ENCODE data around the gene OVCH2. TPM values are rescaled to one million over a fixed set of nuclear protein-coding genes. Genes with fewer than 3 reads are reported as not detected.

The OVCH2 gene
- total RNA-seq, 1 experiment from 2014 or later: 0.34 TPM

DNA sequence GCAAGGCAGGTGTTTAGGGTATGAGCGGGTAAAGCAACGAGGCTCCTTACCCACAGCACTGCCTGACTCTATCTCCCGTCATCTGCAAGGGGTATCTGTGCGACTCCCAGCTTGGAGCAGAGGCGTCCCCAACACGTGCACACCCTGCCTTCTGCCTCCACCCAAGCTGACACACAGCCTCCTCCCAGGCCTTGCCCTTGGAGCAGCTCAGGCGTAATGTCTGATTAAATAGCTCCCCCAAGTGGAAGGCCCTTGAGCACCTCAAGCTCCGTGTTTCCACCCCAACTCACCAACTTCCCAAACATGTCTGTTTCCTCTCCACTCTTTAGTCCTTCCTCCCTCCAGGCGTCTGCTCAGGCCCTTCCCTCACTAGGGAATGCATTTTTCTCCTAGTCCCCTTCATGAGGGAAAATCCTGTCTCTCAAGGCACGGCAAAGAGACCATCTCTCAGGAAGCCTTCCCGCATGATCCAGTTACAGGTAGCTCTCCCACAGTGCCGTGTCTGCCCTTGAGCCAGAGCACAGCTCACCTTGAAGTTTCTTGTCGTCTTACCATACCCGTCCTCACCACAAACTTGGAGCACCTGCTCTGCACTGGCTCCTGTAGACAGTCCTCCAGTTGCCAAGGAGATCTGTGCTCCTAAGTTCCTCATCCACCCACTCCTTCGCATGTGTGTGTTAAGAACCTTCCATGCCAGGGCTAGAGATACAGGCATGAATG lies 48.8 kb downstream of the OVCH2 start:
- no peaks in the 10 kb centered on the region for H3K27me3 Mint-ChIP-seq (ENCODE audit: insufficient read depth, unreplicated experiment)
- no peak overlapping the region for H3K4me3 Mint-ChIP-seq (ENCODE audit: unreplicated experiment)
- intact Hi-C loops (cut with micrococcal nuclease; ENCODE audit: unreplicated experiment): loop anchor here (1.0 to 2.0 kb wide), 2 partner anchors 86 to 145 kb away; partner anchors contain the start of gene PPFIBP2
- peak overlapping the region; percentile 7 for H3K27ac Mint-ChIP-seq (ENCODE audit: unreplicated experiment)
- Histone ChIP-seq H3K9me3 (no peaks in the 10 kb centered on the region), H3K4me3 (ENCODE audit: low read depth, low read length) (no peak overlapping the region), H3K27me3 (replicated peaks; ENCODE audit: control insufficient read depth, insufficient read depth, low read length) (no peaks in the 10 kb centered on the region), H3K4me1 (no peaks in the 10 kb centered on the region), H3K36me3 (ENCODE audit: control insufficient read depth, insufficient read depth, low read length) (peaks cover 20% of the 10 kb centered on the region)
- TF ChIP-seq, protein P1, sequence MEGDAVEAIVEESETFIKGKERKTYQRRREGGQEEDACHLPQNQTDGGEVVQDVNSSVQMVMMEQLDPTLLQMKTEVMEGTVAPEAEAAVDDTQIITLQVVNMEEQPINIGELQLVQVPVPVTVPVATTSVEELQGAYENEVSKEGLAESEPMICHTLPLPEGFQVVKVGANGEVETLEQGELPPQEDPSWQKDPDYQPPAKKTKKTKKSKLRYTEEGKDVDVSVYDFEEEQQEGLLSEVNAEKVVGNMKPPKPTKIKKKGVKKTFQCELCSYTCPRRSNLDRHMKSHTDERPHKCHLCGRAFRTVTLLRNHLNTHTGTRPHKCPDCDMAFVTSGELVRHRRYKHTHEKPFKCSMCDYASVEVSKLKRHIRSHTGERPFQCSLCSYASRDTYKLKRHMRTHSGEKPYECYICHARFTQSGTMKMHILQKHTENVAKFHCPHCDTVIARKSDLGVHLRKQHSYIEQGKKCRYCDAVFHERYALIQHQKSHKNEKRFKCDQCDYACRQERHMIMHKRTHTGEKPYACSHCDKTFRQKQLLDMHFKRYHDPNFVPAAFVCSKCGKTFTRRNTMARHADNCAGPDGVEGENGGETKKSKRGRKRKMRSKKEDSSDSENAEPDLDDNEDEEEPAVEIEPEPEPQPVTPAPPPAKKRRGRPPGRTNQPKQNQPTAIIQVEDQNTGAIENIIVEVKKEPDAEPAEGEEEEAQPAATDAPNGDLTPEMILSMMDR (IDR thresholded peaks at IDR 0.05; ENCODE audit: insufficient read depth in 1 of 2, low read depth in 1 of 2, low read length in 1 of 2, severe bottlenecking in 1 of 2, unreplicated experiment in 1 of 2): peak; percentile 37 to 49
- no TSS peak for BruUV-seq (replicated peaks)
- H3K4me1 Mint-ChIP-seq (ENCODE audit: low read depth, unreplicated experiment): peaks cover under 1% of the 10 kb centered on the region
- ChIA-PET POLR2A (no interaction called here), CTCF (interaction anchor here (0.8 to 1.6 kb wide), 8 partner anchors 8 to 304 kb away, joined by 3 to 28 read pairs (median 6); no protein-coding TSS in a partner anchor)
- H3K36me3 Mint-ChIP-seq (ENCODE audit: insufficient read depth, unreplicated experiment): peaks cover 46% of the 10 kb centered on the region
- no peaks in the 10 kb centered on the region for H3K9me3 Mint-ChIP-seq (ENCODE audit: unreplicated experiment)
- peak; percentile 52 to 53 for DNase-seq

DNA sequence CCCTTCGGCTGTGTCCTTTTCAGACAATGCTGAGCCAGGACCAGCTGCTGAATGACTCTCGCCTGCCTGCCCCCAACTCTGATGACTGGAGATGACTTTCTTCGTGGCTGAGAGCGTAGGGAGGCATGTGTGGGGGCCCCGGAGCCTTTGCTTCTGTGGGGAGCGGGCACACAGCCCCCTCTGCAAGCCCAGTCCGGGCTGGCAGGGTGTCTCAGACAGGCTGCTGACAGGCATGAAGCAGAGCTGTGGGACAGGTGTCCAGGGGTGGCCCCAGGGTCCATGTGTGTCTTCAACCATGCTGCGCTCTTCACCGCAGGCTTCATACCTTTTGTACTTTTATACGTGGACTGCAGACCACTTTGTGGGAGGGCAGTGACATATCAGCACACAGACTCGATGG lies 49.6 kb downstream of the OVCH2 start:
- no peaks in the 10 kb centered on the region for H3K27me3 ChIP-seq (replicated peaks; ENCODE audit: control insufficient read depth, insufficient read depth, low read length)
- ChIA-PET POLR2A (no interaction called here), CTCF (interaction anchor here (1.0 to 1.6 kb wide), 7 partner anchors 9 to 304 kb away, joined by 4 to 28 read pairs (median 7); no protein-coding TSS in a partner anchor)
- no peaks in the 10 kb centered on the region for H3K4me1 ChIP-seq
- no peak for DNase-seq
- BruUV-seq (replicated peaks): no TSS peak
- H3K4me1 Mint-ChIP-seq (ENCODE audit: low read depth, unreplicated experiment): no peaks in the 10 kb centered on the region
- no peaks in the 10 kb centered on the region for H3K9me3 Mint-ChIP-seq (ENCODE audit: unreplicated experiment)
- H3K4me3 Mint-ChIP-seq (ENCODE audit: unreplicated experiment): no peak overlapping the region
- H3K9me3 ChIP-seq: no peaks in the 10 kb centered on the region
- no peak overlapping the region for H3K4me3 ChIP-seq (ENCODE audit: low read depth, low read length)
- peaks cover 53% of the 10 kb centered on the region for H3K36me3 Mint-ChIP-seq (ENCODE audit: insufficient read depth, unreplicated experiment)
- H3K27ac Mint-ChIP-seq (ENCODE audit: unreplicated experiment): no peak overlapping the region
- intact Hi-C loops (cut with micrococcal nuclease; ENCODE audit: unreplicated experiment): loop anchor here (1.0 to 2.0 kb wide), 2 partner anchors 85 to 144 kb away; partner anchors contain the start of gene PPFIBP2
- TF ChIP-seq, protein P1 (IDR thresholded peaks at IDR 0.05; ENCODE audit: insufficient read depth in 1 of 2, low read depth in 1 of 2, low read length in 1 of 2, severe bottlenecking in 1 of 2, unreplicated experiment in 1 of 2): no peak
- peaks cover 22% of the 10 kb centered on the region for H3K36me3 ChIP-seq (ENCODE audit: control insufficient read depth, insufficient read depth, low read length)
- no peaks in the 10 kb centered on the region for H3K27me3 Mint-ChIP-seq (ENCODE audit: insufficient read depth, unreplicated experiment)

DNA sequence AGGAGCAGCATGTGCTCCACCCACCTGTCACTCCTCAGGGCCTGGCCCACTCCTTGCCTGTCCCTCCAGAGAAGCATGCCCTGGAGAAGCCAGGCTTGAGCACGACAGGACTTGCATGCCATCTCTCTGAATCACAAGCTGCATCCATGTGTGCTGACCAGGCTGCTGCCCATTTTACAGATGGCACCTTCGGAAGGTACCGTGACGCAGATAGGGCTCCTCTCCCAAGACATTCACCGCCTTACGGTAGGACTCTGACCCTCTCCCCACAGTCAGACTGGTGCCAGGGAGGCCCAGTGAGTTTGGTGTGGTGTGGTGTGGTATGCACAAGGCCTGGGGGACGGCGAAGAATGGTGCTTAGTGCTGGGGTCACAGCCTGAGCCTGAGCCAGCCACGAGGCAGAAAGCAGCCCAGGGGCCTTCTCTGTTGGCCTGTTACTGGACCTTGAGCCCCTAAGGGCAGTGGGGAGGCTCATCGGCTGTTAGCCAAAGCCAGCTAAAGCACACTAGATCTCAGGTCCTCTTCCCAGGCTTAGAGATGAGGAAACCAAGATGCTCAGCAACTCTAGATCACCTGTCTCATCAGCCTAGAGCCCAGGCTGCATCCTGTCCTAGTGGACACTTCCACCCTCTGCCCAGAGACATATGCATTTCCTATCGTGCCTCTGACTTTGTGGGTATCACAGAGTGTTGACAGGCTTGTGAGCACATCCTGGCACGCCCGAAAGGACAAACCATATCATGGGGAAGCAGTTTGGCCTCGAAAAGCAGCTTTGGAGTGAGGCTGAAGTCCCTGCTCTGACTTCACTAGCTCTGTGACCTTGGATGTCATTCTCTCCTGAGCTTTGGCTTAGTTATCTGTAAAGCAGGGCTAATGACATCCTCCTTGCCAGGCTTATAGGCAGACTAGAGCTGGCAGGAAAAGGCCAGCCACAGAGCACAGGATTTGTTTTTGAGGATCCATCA lies 50.7 kb downstream of the OVCH2 start:
- POLR2A ChIA-PET: no interaction called here
- Mint-ChIP-seq H3K27ac (ENCODE audit: unreplicated experiment) (no peak overlapping the region), H3K4me1 (ENCODE audit: low read depth, unreplicated experiment) (no peaks in the 10 kb centered on the region), H3K36me3 (ENCODE audit: insufficient read depth, unreplicated experiment) (peaks cover 54% of the 10 kb centered on the region), H3K4me3 (ENCODE audit: unreplicated experiment) (no peak overlapping the region), H3K27me3 (ENCODE audit: insufficient read depth, unreplicated experiment) (no peaks in the 10 kb centered on the region), H3K9me3 (ENCODE audit: unreplicated experiment) (no peaks in the 10 kb centered on the region)
- Histone ChIP-seq H3K9me3 (no peaks in the 10 kb centered on the region), H3K36me3 (ENCODE audit: control insufficient read depth, insufficient read depth, low read length) (peaks cover 28% of the 10 kb centered on the region), H3K4me3 (ENCODE audit: low read depth, low read length) (no peak overlapping the region), H3K27me3 (replicated peaks; ENCODE audit: control insufficient read depth, insufficient read depth, low read length) (no peaks in the 10 kb centered on the region), H3K4me1 (no peaks in the 10 kb centered on the region)
- intact Hi-C loops (cut with micrococcal nuclease; ENCODE audit: unreplicated experiment): loop anchor here (2.0 kb wide), 1 partner anchor 143 kb away; the partner anchor contains the start of gene PPFIBP2
- no TSS peak for BruUV-seq (replicated peaks)
- CTCF ChIA-PET: interaction anchor here (1.0 kb wide), 1 partner anchor 84 kb away, joined by 3 read pairs; no protein-coding TSS in a partner anchor
- TF ChIP-seq, protein P1 (IDR thresholded peaks at IDR 0.05; ENCODE audit: insufficient read depth in 1 of 2, low read depth in 1 of 2, low read length in 1 of 2, severe bottlenecking in 1 of 2, unreplicated experiment in 1 of 2): no peak
- DNase-seq: no peak
